Fibroblast of skin of back (primary cell): ENCODE results near the gene HIVEP1.
A peak's percentile ranks its signal among the peaks of the same experiment; 100 is the strongest.
"Not testable (repeated sequence)": the region's sequence is repeated elsewhere in the genome, so short reads cannot be mapped to it uniquely, and the experiment has no call there.

Experiments
- DNase-seq: peaks from one replicate; pipeline ENCODE4 v3.0.0-alpha.2; 2013

HIVEP1 gene

GRCh38 chr6:12125396-12125795, 113.3 kb downstream of the HIVEP1 start:
- DNase-seq, result no peak

- DNase-seq, result no peak
Observed at GRCh38 chr6:12126051-12126450, 113.9 kb downstream of the HIVEP1 start.

DNA sequence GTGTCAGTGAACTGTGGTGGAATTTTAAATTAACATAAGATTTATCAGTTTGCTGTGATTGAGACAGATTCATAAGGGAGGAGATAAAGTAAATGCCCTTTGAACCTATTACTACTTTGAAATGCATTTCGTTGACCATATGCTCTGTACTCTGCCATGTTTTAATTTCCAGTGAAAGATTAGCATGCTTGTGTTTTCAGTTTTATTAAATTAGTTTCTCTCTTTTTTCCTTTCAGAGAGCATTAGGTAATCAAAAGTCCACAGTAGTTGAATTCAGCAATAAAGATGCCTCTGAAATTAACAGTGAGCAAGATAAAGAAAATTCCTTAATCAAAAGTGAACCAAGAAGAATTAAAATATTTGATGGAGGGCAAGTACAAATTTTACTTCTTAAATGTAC, 117.4 kb downstream of the HIVEP1 start:
- DNase-seq, result no peak

- peak; percentile 42 for DNase-seq
Observed at GRCh38 chr6:12132351-12133222, 120.5 kb downstream of the HIVEP1 start.

- DNase-seq, result no peak
Observed at GRCh38 chr6:12134581-12134980, 122.5 kb downstream of the HIVEP1 start.

- no peak for DNase-seq
Observed at GRCh38 chr6:12134991-12135390, 122.9 kb downstream of the HIVEP1 start.

- DNase-seq, result peak; percentile 30
Observed at GRCh38 chr6:12136905-12137304, 124.8 kb downstream of the HIVEP1 start.

DNA sequence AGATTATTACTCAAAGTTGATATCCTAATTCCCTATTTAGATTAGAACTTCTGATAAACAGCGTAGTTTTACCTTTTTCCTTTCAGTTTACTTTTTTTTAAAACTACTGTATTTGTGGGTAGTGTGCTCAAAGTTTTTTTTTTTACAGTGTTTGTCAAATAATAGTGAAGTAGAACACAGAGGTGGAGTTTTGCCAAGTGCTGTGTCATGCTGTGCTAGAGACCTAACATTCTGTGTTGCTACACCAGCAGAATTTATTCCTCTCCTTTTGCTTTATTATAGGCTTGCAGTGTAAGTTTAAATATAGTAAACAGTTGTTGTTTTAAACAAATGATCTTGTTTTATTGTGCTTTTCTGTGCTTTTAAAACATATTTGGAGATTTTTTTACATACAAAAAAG, 125.4 kb downstream of the HIVEP1 start:
- peak; percentile 67 for DNase-seq

DNA sequence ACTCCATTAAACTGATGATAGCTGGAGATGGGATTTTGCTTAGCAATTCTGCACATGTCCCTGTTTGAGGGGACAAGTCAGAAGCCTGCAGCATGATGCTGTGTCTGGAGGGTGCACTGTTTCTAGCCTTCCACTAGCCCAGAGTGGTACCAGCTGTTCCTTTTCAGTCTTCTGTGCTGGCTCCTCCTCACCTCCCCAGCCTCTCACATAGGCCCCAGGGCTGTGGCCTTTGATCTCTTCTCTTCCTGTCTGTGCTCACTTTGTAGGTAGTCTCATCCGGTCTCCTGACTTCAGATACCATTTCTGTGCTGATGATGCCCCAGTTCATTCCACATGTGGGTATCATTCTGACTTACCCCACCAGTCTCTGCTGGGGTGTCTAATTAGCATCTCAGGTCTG, 126.3 kb downstream of the HIVEP1 start:
- no peak for DNase-seq

DNA sequence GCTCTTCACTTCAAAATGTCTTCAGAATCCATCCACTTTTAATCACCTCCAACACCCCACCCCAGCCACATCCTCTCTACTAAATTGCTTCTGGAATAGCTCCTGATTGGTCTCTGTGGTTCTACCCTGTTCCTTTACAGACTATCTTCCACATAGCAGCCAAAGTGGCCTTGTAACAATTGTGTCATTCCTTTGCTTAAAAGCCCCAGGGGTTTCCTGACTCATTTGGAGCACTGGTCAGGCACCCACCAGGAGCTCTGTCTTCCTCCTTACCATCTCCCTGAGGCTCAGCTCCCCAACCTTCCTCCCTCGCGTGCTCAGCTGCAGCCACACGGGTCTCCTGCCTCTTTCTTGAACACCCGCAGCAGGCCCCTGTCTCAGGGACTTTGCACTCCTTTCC, 126.8 kb downstream of the HIVEP1 start:
- no peak for DNase-seq

- peak; percentile 38 for DNase-seq
Observed at GRCh38 chr6:12147557-12148316, 135.6 kb downstream of the HIVEP1 start.

DNA sequence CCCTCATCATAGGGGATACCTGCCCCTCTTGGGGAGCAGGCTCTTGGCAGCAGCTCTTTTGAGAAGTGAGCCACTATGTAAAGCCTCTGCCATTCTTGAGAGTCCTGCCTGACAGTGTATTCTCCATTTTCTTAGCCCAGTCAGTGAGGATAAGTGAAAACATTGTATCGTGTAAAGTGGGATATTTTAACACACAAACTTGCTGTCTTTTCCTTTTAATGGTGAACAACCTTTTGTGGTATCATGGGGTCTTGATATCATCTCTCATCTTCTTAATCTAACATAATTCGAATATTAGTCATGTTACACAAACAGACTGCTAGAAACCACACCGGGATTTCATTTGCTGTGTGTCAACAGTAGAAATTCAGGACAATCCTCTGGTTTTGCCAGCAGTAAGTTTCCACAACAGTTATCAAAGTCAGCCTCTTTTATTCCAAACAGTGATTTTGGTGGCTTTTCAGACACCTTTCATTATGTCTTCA, 136.2 kb downstream of the HIVEP1 start:
- DNase-seq, result peak; percentile 88

DNA sequence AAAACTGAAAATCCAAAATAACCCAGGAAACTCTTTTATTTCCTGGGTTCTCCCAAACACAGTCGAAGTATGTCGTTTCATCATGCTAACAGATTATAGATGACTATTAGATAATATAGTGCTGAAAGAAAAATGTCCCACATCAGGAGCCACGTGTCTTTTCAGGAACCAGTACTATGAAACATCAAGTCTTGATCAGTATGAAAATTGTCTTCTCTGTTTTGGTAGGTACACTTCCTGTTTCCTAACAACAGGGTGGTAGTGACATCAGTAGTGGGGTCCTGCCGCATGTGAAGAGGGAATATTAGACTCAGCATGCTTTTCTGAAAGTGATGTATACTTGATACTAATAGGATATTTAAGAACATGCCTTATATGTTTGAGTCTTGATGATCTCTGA, 136.7 kb downstream of the HIVEP1 start:
- peak; percentile 32 for DNase-seq

DNA sequence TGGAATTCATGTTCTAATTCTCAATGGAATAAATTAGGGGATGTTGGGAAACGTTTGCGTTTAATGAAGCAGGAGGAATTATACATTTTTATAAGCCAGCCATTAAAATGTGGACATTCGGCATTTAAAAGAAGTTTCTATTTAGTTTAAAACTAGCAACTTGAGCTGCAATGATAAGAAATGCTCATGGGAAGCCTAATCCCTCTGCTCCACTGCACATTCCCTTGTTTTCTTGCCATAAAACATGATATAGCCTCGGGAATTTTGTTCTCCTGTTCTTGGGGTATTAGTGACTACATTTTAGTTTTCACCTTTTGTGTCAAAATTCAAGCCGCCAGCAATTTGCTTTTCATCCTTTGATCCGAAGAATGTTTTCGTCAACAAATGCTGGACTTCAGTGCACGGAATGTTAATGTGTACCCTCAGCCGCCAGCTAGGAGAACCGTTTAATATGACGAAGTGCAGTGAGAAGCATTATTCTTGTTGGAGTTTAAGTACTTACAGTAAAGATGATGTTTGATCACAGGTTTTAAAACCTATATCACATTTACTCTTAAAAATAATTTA, 137.9 kb downstream of the HIVEP1 start:
- no peak for DNase-seq

- DNase-seq, result no peak
Observed at GRCh38 chr6:12150812-12151432, 138.8 kb downstream of the HIVEP1 start.

GRCh38 chr6:12151433-12151820, 139.3 kb downstream of the HIVEP1 start:
- DNase-seq, result no peak

DNA sequence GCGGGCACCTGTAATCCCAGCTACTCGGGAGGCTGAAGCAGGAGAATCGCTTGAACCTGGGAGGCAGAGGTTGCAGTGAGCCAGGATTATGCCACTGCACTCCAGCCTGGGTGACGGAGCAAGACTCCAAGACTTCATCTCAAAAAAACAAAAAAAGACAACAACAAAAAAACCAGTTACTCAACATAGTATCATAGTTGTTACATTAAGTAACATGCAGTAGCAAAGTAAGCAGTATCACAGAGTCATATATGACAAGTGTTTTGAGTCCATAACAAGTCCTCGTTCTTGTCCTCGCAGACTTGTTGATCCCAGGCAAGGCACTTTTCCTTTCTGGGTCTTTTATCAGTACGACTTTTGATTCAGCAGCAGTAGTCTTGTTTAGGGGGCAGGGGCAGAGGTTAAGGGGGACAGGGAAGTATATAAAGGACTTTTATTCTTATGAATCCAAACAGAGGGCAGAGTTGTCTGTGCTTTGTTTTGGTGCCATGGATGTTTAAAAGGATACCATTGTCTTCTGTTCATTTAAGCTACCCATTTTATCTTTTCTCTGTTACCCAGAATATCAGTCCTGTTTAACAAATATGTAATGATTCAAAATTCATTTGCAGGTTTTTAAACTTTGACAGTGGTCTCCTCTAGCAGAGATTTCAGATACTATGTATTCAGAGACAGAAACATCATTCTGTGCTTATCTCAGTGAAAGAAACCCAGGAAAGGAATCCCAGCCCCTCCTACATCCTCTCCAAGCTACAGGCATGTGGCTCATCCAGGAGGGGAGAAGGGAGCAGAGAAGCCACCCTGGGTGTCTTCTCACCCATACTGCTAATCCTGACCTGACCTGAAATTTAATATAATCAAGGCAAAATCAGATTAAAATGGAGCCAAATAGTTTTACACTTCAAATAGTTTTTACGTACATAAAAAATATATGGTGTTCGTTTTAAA, 140.2 kb downstream of the HIVEP1 start:
- peak; percentile 27 for DNase-seq

GRCh38 chr6:12155769-12156168, 143.7 kb downstream of the HIVEP1 start:
- not testable (repeated sequence) for DNase-seq

GRCh38 chr6:12158686-12159415, 146.7 kb downstream of the HIVEP1 start:
- DNase-seq, result no peak

DNA sequence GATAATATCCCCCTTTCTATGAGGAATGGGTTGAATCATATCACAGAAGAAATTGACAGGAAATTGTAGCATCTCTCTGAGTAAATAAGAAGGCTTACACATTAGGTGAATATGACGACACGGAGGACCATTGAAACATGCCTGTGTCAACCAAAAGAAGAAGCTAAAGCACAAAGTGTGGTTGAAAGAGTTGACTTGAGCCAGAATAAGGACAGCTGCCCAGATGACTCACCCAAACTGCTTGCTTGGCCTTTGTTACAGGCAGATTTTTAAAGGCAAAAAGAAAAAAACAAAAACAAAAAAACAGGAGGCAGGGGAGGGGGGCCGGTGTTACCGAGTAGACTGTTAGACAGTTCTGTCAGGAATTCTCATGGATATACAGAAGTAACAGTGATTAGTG, 148.2 kb downstream of the HIVEP1 start:
- DNase-seq, result peak; percentile 28

DNA sequence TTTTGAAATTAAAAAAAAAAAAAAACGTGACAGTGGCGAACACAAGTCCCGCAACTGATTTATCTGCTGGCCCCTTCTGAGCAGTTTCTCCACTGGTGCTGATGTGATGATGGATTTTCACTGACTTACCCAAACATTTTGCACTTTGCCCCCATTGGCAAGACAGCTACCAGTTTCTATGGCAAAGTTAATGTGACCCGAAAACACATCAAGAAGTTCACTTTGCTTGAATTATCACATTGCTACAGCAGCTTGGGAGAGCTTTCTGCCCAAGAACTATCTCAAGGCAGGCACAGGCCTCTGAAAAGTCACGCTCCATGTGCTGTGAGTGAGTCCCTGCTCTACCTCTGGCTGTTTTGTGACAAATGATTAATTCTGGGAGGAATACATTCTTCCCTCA, 150.1 kb downstream of the HIVEP1 start:
- DNase-seq, result no peak
